Body of pancreas (tissue), 4 donors: Measurements from ENCODE around the gene SLC25A25.

ENCODE experiments used
- POLR2A ChIP-seq, 3 donors: fragments of 450-650 bp; IDR thresholded peaks; one replicate each; pipeline ENCODE4 v1.6.1; 2016; ENCODE audit warnings: antibody characterized with exemption in 3 of 3, mild to moderate bottlenecking in 2 of 3
- TF ChIP-seq, protein P1 (sequence below), 7 experiments: fragments of 450-650 bp in 4 of 7; fragments of 200-600 bp in 3 of 7; sonication (generic) in 3 of 7; IDR thresholded peaks; one replicate each; pipeline ENCODE4 v1.5.1; 2016 to 2019; ENCODE audit warnings: antibody characterized with exemption in 7 of 7

DNA sequence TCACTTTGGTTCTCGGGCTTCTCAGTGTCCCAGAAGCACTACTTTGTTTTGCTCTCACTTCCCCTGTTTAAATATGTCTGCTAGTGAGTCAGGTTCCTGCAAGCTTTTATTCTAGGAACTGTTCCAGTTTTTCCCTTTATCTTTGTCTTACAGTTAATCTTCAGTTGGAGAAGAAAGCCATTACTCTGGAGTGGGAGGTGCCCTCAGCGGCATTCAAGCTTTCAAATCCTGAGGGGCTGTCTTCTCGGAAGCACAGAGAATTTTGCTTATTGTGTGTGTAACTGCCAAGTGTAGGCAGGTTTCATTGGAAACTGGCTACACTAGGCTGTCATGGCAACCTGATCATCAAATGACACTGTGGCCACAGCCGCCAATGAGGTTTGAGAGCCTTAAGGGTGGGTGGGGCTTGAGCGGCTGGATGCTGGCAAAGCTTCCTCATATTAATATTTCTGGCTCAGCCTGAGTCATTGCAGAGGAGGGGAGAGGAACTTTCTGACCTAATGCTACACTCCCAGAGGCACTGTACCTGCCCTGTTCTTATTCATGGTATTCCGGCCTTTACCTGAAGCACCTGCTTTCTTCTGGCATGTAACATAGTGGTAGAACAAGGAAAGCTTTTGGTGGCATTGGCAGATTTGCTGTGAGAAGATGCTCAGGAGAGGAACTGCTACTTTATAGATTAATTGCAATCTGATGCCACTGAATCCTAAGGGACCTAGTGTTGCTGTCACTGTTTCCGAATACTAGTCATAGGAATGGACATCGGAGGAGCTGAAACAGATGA, 26.3 kb downstream of the SLC25A25 start:
- TF ChIP-seq, protein P1, sequence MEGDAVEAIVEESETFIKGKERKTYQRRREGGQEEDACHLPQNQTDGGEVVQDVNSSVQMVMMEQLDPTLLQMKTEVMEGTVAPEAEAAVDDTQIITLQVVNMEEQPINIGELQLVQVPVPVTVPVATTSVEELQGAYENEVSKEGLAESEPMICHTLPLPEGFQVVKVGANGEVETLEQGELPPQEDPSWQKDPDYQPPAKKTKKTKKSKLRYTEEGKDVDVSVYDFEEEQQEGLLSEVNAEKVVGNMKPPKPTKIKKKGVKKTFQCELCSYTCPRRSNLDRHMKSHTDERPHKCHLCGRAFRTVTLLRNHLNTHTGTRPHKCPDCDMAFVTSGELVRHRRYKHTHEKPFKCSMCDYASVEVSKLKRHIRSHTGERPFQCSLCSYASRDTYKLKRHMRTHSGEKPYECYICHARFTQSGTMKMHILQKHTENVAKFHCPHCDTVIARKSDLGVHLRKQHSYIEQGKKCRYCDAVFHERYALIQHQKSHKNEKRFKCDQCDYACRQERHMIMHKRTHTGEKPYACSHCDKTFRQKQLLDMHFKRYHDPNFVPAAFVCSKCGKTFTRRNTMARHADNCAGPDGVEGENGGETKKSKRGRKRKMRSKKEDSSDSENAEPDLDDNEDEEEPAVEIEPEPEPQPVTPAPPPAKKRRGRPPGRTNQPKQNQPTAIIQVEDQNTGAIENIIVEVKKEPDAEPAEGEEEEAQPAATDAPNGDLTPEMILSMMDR (IDR thresholded peaks at IDR 0.05): no peak
- TF ChIP-seq POLR2A (IDR thresholded peaks at IDR 0.05): peak in 2 of 3 donors; percentile 77 to 82
